HEK293T (cell line): Measurements from ENCODE around the gene MAK.

Experiments
- BHLHE40 ChIP-seq: fragments of 450-650 bp; IDR thresholded peaks from 2 replicates; pipeline ENCODE4 v1.6.1; 2016; ENCODE audit warnings: mild to moderate bottlenecking, moderate library complexity, borderline replicate concordance
- CTBP1 ChIP-seq: fragments of 450-650 bp; IDR thresholded peaks from 2 replicates; pipeline ENCODE4 v1.6.1; 2016; ENCODE audit warnings: borderline replicate concordance
- FOXA1 ChIP-seq: fragments of 450-650 bp; IDR thresholded peaks from 2 replicates; pipeline ENCODE4 v1.6.1; 2016; ENCODE audit warnings: mild to moderate bottlenecking
- FOXK2 ChIP-seq: fragments of 450-650 bp; IDR thresholded peaks from 2 replicates; pipeline ENCODE4 v1.6.1; 2016; ENCODE audit warnings: mild to moderate bottlenecking
- FOXM1 ChIP-seq: fragments of 450-650 bp; IDR thresholded peaks from 2 replicates; pipeline ENCODE4 v1.6.1; 2017; ENCODE audit warnings: mild to moderate bottlenecking, borderline replicate concordance
- HDGF ChIP-seq: fragments of 450-650 bp; IDR thresholded peaks from 2 replicates; pipeline ENCODE4 v1.6.1; 2017; ENCODE audit warnings: antibody characterized with exemption, borderline replicate concordance
- L3MBTL2 ChIP-seq: fragments of 450-650 bp; conservative IDR thresholded peaks from 2 replicates; pipeline ENCODE4 v1.6.1; 2016; ENCODE audit warnings: mild to moderate bottlenecking
- LEF1 ChIP-seq: fragments of 450-650 bp; IDR thresholded peaks from 2 replicates; pipeline ENCODE4 v1.6.1; 2017; ENCODE audit warnings: mild to moderate bottlenecking, borderline replicate concordance
- NFRKB ChIP-seq: fragments of 450-650 bp; IDR thresholded peaks from 2 replicates; pipeline ENCODE4 v1.6.1; 2016; ENCODE audit warnings: mild to moderate bottlenecking, moderate library complexity
- SP1 ChIP-seq: fragments of 450-650 bp; IDR thresholded peaks from 2 replicates; pipeline ENCODE4 v1.6.1; 2017
- SUZ12 ChIP-seq: fragments of 450-650 bp; IDR thresholded peaks from 2 replicates; pipeline ENCODE4 v1.6.1; 2016; ENCODE audit warnings: mild to moderate bottlenecking
- TARDBP ChIP-seq: fragments of 450-650 bp; IDR thresholded peaks from 2 replicates; pipeline ENCODE4 v1.6.1; 2016
- ZNF384 ChIP-seq: fragments of 450-650 bp; IDR thresholded peaks from 2 replicates; pipeline ENCODE4 v1.6.1; 2016
- TF ChIP-seq, protein P1 (sequence below): fragments of 450-650 bp; IDR thresholded peaks from 2 replicates; pipeline ENCODE4 v1.6.1; 2016

- TF ChIP-seq BHLHE40 (no peak), SUZ12 (no peak), NFRKB (no peak), FOXA1 (no peak), SP1 (no peak), FOXM1 (no peak), TARDBP (no peak), FOXK2 (no peak), L3MBTL2 (no peak), LEF1 (no peak), ZNF384 (no peak), HDGF (no peak), CTBP1 (no peak)
- TF ChIP-seq, protein P1, sequence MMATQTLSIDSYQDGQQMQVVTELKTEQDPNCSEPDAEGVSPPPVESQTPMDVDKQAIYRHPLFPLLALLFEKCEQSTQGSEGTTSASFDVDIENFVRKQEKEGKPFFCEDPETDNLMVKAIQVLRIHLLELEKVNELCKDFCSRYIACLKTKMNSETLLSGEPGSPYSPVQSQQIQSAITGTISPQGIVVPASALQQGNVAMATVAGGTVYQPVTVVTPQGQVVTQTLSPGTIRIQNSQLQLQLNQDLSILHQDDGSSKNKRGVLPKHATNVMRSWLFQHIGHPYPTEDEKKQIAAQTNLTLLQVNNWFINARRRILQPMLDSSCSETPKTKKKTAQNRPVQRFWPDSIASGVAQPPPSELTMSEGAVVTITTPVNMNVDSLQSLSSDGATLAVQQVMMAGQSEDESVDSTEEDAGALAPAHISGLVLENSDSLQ: no peak
Observed at GRCh38 chr6:10719296-10719963, 118.9 kb downstream of the MAK start.
